GM12878 (cell line): ENCODE data around the gene PSMB8. TPM values are rescaled to one million over a fixed set of nuclear protein-coding genes. Genes with fewer than 3 reads are reported as not detected.

Experiments
- ATAC-seq: fragments of 200-7000 bp; cut with Tn5 transposase; 3 replicates; pipeline ENCODE4 v1.9.1; 2020; ENCODE audit warnings: mild to moderate bottlenecking, moderate library complexity
- BruUV-seq: library from RNA; stranded (reverse); fragments of 400-500 nt; replicated peaks from 2 replicates; lab custom pipeline; 2021; lab: Mats Ljungman, UMichigan
- CTCF ChIA-PET: fragments of 300-600 bp; sonication (Branson Sonifier 250); formaldehyde crosslinking; extraction: SDS; loops from one replicate; lab custom pipeline; 2021; ENCODE audit warnings: inconsistent platforms; lab: Yijun Ruan, JAX
- POLR2A ChIA-PET: fragments of 350-600 bp; formaldehyde crosslinking; extraction: SDS; loops from one replicate; lab custom pipeline; 2021; ENCODE audit warnings: inconsistent platforms; lab: Charles Lee
- RAD21 ChIA-PET: fragments of 300-600 bp; sonication (Branson Sonifier 250); formaldehyde crosslinking; loops from one replicate; lab custom pipeline; 2023; ENCODE audit warnings: antibody characterized with exemption; ENCODE audit not compliant: unreplicated experiment; lab: Charles Lee
- SMC1A ChIA-PET: fragments of 300-600 bp; sonication (Branson Sonifier 250); formaldehyde crosslinking; loops from one replicate; lab custom pipeline; 2023; ENCODE audit not compliant: unreplicated experiment, uncharacterized antibody; lab: Charles Lee
- DNase-seq: peaks from one replicate; pipeline ENCODE4 v3.0.0-alpha.2; 2011; ENCODE audit warnings: low read depth, low spot score
- FAIRE-seq: peaks from 3 replicates; lab custom pipeline; 2011; peaks lifted over from hg19 to GRCh38; lab: Jason Lieb, UNC
- H2AFZ ChIP-seq: 2 replicates; pipeline ENCODE4 v1.6.0; 2011; ENCODE audit warnings: low read depth, low read length, control low read depth; ENCODE audit not compliant: control insufficient read depth
- H3K27ac ChIP-seq: 2 replicates; pipeline ENCODE4 v1.5.1; 2011; ENCODE audit warnings: control low read depth; ENCODE audit not compliant: control insufficient read depth, insufficient read depth
- H3K27me3 ChIP-seq, 2 experiments: replicated peaks in 1 of 2; 2 replicates each; pipeline versions ENCODE4 v1.6.0 to v1.6.1; 2011; ENCODE audit warnings: low read length in 1 of 2; ENCODE audit not compliant: control insufficient read depth in 2 of 2, insufficient read depth in 2 of 2
- H3K36me3 ChIP-seq, 2 experiments: 2 replicates each; pipeline ENCODE4 v1.5.1; 2011; ENCODE audit warnings: low read length in 1 of 2; ENCODE audit not compliant: control insufficient read depth in 2 of 2, insufficient read depth in 2 of 2
- H3K4me1 ChIP-seq: 2 replicates; pipeline ENCODE4 v1.6.1; 2011; ENCODE audit warnings: mild to moderate bottlenecking, low read length, moderate library complexity, mixed read lengths; ENCODE audit not compliant: control insufficient read depth, insufficient read depth
- H3K4me2 ChIP-seq: 2 replicates; pipeline ENCODE4 v1.6.0; 2011; ENCODE audit warnings: control low read depth; ENCODE audit not compliant: control insufficient read depth, insufficient read depth
- H3K4me3 ChIP-seq: fragments of 200-600 bp; sonication (generic); 2 replicates; pipeline ENCODE4 v1.5.1; 2016
- H3K79me2 ChIP-seq: 2 replicates; pipeline ENCODE4 v1.6.0; 2011; ENCODE audit warnings: low read length; ENCODE audit not compliant: control insufficient read depth, insufficient read depth
- H3K9ac ChIP-seq: 2 replicates; pipeline ENCODE4 v1.8.0; 2011; ENCODE audit warnings: low read length, control low read depth, mixed read lengths; ENCODE audit not compliant: control insufficient read depth, insufficient read depth
- H3K9me3 ChIP-seq: replicated peaks from 3 replicates; pipeline ENCODE4 v1.5.1; 2011; ENCODE audit warnings: mild to moderate bottlenecking, low read length; ENCODE audit not compliant: control insufficient read depth, insufficient read depth
- H4K20me1 ChIP-seq: 2 replicates; pipeline ENCODE4 v1.6.0; 2011; ENCODE audit not compliant: control insufficient read depth, insufficient read depth
- BCL11A ChIP-seq: IDR thresholded peaks from 2 replicates; pipeline ENCODE4 v1.6.1; 2011; ENCODE audit warnings: low read depth, low read length
- CBFB ChIP-seq: IDR thresholded peaks from 2 replicates; pipeline ENCODE4 v1.6.1; 2016; ENCODE audit warnings: antibody characterized with exemption, low read depth
- CREB1 ChIP-seq: IDR thresholded peaks from 2 replicates; pipeline ENCODE4 v1.6.1; 2012; ENCODE audit warnings: low read depth, mild to moderate bottlenecking, inconsistent platforms
- RAD21 ChIP-seq: IDR thresholded peaks from 2 replicates; pipeline ENCODE4 v1.6.1; 2011; ENCODE audit warnings: mild to moderate bottlenecking, low read depth, low read length, moderate library complexity; ENCODE audit not compliant: insufficient read depth
- SMARCA5 ChIP-seq: fragments of 450-650 bp; IDR thresholded peaks from 2 replicates; pipeline ENCODE4 v1.6.1; 2017; ENCODE audit warnings: mild to moderate bottlenecking
- SP1 ChIP-seq: IDR thresholded peaks from one replicate; pipeline ENCODE4 v1.6.1; 2011; ENCODE audit warnings: low read depth, low read length
- STAT1 ChIP-seq: fragments of 450-650 bp; conservative IDR thresholded peaks from 2 replicates; pipeline ENCODE4 v1.6.1; 2014; ENCODE audit warnings: antibody characterized with exemption, mild to moderate bottlenecking
- STAT3 ChIP-seq: IDR thresholded peaks from 2 replicates; pipeline ENCODE4 v1.6.1; 2011; ENCODE audit warnings: low read depth, low read length, improper control_type of control experiment
- WGBS: methylation state at CpG from one replicate; pipeline ENCODE4 v1.1.6; 2016; ENCODE audit warnings: low lambda C conversion rate; ENCODE audit not compliant: insufficient replicate concordance, insufficient coverage; ENCODE audit errors: missing lambda C conversion rate; 5-methylcytosine and 5-hydroxymethylcytosine counted together
- in situ Hi-C: fragments of 300-500 bp; cut with MboI; formaldehyde crosslinking; loops from 9 replicates; pipeline ENCODE4 v1.14.3; 2018; ENCODE audit warnings: mixed read lengths
- intact Hi-C: fragments of 100-400 bp; cut with micrococcal nuclease; formaldehyde crosslinking; loops from one replicate; pipeline ENCODE4 v1.14.2; 2022; ENCODE audit not compliant: unreplicated experiment
- polyA plus RNA-seq, 11 experiments: library from polyadenylated mRNA; depleted of rRNA in 4 of 11; unstranded in 6 of 11; stranded (reverse) in 5 of 11; fragments of >200 nt; fragmentation: Nextera tagmentation in 4 of 11; fragmentation: Illumina TruSeq in 1 of 11; extraction: Ambion mirVana in 4 of 11; extraction: Trizol in 1 of 11; gene quantifications; 1 replicate in 1 of 11; 2 replicates in 10 of 11; pipeline versions ENCODE4 v1.2.1 to v1.2.3, GENCODE V29; 2011 to 2016; ENCODE audit warnings: inconsistent platforms in 2 of 11, missing spikeins in 2 of 11, low read depth in 1 of 11
- total RNA-seq, 4 experiments: library from RNA; depleted of rRNA in 3 of 4; stranded (reverse); fragments of >200 nt in 3 of 4; fragmentation: Illumina TruSeq in 1 of 4; extraction: Trizol in 1 of 4; gene quantifications; 2 replicates each; pipeline versions ENCODE4 v1.2.1 to v1.2.3, GENCODE V29; 2013 to 2021
- TF ChIP-seq, protein P1 (sequence below): fragments of 450-650 bp; formaldehyde crosslinking; IDR thresholded peaks from 2 replicates; pipeline ENCODE4 v1.4.0; 2020; ENCODE audit warnings: mild to moderate bottlenecking, moderate library complexity
- TF ChIP-seq, protein P2 (sequence below): fragments of 450-650 bp; IDR thresholded peaks from 2 replicates; pipeline ENCODE4 v1.6.1; 2014; ENCODE audit warnings: mild to moderate bottlenecking
- TF ChIP-seq, protein P3 (sequence below): IDR thresholded peaks from 2 replicates; pipeline ENCODE4 v1.6.1; 2012; ENCODE audit warnings: low read depth, low read length, improper control_type of control experiment
- TF ChIP-seq, protein P4 (sequence below): fragments of 450-650 bp; conservative IDR thresholded peaks from 2 replicates; pipeline ENCODE4 v1.6.1; 2017; ENCODE audit warnings: mild to moderate bottlenecking, moderate library complexity
- TF ChIP-seq, protein P5 (sequence below): fragments of 450-650 bp; IDR thresholded peaks from 2 replicates; pipeline ENCODE4 v1.6.1; 2016; ENCODE audit warnings: mild to moderate bottlenecking, moderate library complexity, borderline replicate concordance

The PSMB8 gene
- total and polyA plus RNA-seq, 10 of the 15 experiments (the other 5 are each of a cell fraction or from before 2014, with no cell fraction given): 304 to 557 (median 379) TPM

DNA sequence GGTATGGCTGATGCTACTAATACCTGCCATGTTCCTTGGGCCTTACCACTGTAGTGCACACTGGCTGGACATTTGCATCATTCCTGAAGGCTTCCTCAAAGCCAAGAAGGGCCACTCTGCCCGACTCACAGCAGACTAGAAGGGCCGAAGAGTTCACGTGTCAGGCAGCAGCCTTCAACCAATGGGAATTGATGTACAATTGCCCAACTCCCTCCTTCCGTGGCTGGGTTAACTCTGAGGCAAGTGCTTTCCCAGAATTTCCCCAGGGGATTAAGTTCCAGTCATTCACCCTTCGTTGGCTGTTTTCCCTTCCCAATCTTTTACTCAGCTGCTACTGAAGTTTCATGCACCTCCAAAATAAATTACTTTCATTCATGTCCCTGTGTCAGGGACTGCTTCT, 39.9 kb upstream of the PSMB8 start:
- 57% methylated on average over 5 of the region's 5 CpGs for WGBS
- DNase-seq (no peak), ATAC-seq (no peak), FAIRE-seq (no peak)
- Histone ChIP-seq H3K27me3 (no peaks in the 10 kb centered on the region; a peak in 1 of 4 replicates), H3K9ac (no peak overlapping the region), H3K4me1 (0 out of 2 replicates have a peak, but pooled peaks cover 3% of the 10 kb centered on the region), H2AFZ (no peak overlapping the region), H3K27ac (no peak overlapping the region), H3K4me3 (no peak overlapping the region), H3K4me2 (no peak overlapping the region), H3K9me3 (no peaks in the 10 kb centered on the region), H3K79me2 (no peaks in the 10 kb centered on the region), H4K20me1 (no peaks in the 10 kb centered on the region), H3K36me3 (no peaks in the 10 kb centered on the region)
- ChIA-PET SMC1A (interaction anchor here (13.8 kb wide), 1 partner anchor 100 kb away, joined by 184 read pairs; no protein-coding TSS in a partner anchor), CTCF (interaction anchor here (0.5 to 12.7 kb wide), 5 partner anchors 50 to 195 kb away, joined by 3 to 260 read pairs (median 30); partner anchors contain the start of gene HLA-DMA), POLR2A (no interaction called here), RAD21 (interaction anchor here (1.8 to 2.7 kb wide), 4 partner anchors 45 to 101 kb away, joined by 4 to 13 read pairs (median 7); partner anchors contain the start of genes HLA-DMA, HLA-DMB and TAP2)
- in situ Hi-C loops: no loop called here
- intact Hi-C loops: loop anchor here (10.0 kb wide), 1 partner anchor 201 kb away; no protein-coding TSS in a partner anchor
- no TSS peak for BruUV-seq
- TF ChIP-seq, protein P1, sequence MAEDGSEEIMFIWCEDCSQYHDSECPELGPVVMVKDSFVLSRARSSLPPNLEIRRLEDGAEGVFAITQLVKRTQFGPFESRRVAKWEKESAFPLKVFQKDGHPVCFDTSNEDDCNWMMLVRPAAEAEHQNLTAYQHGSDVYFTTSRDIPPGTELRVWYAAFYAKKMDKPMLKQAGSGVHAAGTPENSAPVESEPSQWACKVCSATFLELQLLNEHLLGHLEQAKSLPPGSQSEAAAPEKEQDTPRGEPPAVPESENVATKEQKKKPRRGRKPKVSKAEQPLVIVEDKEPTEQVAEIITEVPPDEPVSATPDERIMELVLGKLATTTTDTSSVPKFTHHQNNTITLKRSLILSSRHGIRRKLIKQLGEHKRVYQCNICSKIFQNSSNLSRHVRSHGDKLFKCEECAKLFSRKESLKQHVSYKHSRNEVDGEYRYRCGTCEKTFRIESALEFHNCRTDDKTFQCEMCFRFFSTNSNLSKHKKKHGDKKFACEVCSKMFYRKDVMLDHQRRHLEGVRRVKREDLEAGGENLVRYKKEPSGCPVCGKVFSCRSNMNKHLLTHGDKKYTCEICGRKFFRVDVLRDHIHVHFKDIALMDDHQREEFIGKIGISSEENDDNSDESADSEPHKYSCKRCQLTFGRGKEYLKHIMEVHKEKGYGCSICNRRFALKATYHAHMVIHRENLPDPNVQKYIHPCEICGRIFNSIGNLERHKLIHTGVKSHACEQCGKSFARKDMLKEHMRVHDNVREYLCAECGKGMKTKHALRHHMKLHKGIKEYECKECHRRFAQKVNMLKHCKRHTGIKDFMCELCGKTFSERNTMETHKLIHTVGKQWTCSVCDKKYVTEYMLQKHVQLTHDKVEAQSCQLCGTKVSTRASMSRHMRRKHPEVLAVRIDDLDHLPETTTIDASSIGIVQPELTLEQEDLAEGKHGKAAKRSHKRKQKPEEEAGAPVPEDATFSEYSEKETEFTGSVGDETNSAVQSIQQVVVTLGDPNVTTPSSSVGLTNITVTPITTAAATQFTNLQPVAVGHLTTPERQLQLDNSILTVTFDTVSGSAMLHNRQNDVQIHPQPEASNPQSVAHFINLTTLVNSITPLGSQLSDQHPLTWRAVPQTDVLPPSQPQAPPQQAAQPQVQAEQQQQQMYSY (CRISPR knock-in tag): no peak
- TF ChIP-seq STAT3 (no peak), CREB1 (no peak), CBFB (no peak), RAD21 (no peak), SP1 (no peak), BCL11A (no peak), SMARCA5 (no peak), STAT1 (no peak)
- TF ChIP-seq, protein P2, sequence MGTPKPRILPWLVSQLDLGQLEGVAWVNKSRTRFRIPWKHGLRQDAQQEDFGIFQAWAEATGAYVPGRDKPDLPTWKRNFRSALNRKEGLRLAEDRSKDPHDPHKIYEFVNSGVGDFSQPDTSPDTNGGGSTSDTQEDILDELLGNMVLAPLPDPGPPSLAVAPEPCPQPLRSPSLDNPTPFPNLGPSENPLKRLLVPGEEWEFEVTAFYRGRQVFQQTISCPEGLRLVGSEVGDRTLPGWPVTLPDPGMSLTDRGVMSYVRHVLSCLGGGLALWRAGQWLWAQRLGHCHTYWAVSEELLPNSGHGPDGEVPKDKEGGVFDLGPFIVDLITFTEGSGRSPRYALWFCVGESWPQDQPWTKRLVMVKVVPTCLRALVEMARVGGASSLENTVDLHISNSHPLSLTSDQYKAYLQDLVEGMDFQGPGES: no peak
- TF ChIP-seq, protein P3, sequence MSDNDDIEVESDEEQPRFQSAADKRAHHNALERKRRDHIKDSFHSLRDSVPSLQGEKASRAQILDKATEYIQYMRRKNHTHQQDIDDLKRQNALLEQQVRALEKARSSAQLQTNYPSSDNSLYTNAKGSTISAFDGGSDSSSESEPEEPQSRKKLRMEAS: no peak
- TF ChIP-seq, protein P4, sequence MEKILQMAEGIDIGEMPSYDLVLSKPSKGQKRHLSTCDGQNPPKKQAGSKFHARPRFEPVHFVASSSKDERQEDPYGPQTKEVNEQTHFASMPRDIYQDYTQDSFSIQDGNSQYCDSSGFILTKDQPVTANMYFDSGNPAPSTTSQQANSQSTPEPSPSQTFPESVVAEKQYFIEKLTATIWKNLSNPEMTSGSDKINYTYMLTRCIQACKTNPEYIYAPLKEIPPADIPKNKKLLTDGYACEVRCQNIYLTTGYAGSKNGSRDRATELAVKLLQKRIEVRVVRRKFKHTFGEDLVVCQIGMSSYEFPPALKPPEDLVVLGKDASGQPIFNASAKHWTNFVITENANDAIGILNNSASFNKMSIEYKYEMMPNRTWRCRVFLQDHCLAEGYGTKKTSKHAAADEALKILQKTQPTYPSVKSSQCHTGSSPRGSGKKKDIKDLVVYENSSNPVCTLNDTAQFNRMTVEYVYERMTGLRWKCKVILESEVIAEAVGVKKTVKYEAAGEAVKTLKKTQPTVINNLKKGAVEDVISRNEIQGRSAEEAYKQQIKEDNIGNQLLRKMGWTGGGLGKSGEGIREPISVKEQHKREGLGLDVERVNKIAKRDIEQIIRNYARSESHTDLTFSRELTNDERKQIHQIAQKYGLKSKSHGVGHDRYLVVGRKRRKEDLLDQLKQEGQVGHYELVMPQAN: no peak
- TF ChIP-seq, protein P5, sequence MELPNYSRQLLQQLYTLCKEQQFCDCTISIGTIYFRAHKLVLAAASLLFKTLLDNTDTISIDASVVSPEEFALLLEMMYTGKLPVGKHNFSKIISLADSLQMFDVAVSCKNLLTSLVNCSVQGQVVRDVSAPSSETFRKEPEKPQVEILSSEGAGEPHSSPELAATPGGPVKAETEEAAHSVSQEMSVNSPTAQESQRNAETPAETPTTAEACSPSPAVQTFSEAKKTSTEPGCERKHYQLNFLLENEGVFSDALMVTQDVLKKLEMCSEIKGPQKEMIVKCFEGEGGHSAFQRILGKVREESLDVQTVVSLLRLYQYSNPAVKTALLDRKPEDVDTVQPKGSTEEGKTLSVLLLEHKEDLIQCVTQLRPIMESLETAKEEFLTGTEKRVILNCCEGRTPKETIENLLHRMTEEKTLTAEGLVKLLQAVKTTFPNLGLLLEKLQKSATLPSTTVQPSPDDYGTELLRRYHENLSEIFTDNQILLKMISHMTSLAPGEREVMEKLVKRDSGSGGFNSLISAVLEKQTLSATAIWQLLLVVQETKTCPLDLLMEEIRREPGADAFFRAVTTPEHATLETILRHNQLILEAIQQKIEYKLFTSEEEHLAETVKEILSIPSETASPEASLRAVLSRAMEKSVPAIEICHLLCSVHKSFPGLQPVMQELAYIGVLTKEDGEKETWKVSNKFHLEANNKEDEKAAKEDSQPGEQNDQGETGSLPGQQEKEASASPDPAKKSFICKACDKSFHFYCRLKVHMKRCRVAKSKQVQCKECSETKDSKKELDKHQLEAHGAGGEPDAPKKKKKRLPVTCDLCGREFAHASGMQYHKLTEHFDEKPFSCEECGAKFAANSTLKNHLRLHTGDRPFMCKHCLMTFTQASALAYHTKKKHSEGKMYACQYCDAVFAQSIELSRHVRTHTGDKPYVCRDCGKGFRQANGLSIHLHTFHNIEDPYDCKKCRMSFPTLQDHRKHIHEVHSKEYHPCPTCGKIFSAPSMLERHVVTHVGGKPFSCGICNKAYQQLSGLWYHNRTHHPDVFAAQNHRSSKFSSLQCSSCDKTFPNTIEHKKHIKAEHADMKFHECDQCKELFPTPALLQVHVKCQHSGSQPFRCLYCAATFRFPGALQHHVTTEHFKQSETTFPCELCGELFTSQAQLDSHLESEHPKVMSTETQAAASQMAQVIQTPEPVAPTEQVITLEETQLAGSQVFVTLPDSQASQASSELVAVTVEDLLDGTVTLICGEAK: no peak
